ENCODE results near the gene TEP1.

- TF ChIP-seq, protein P1, sequence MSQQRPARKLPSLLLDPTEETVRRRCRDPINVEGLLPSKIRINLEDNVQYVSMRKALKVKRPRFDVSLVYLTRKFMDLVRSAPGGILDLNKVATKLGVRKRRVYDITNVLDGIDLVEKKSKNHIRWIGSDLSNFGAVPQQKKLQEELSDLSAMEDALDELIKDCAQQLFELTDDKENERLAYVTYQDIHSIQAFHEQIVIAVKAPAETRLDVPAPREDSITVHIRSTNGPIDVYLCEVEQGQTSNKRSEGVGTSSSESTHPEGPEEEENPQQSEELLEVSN (IDR thresholded peaks at IDR 0.05) = no peak
- no peak for TF ChIP-seq TCF12 (IDR thresholded peaks at IDR 0.05; ENCODE audit: low read depth, low read length)
- no peak for TF ChIP-seq JUND (IDR thresholded peaks at IDR 0.05; ENCODE audit: low read length)
- TF ChIP-seq CTCF (IDR thresholded peaks at IDR 0.05; ENCODE audit: control extremely low read depth in 1 of 3, insufficient read depth in 1 of 3, low read depth in 1 of 3, low read length in 3 of 3) = no peak
- TF ChIP-seq EZH2 (IDR thresholded peaks at IDR 0.05; ENCODE audit: low read depth, low read length, severe bottlenecking) = no peak
- no peak for TF ChIP-seq POLR2A (IDR thresholded peaks at IDR 0.05; ENCODE audit: control extremely low read depth in 1 of 2, low read depth in 2 of 2, low read length in 2 of 2)
- TF ChIP-seq POLR2AphosphoS5 (IDR thresholded peaks at IDR 0.05; ENCODE audit: low read depth, low read length) = no peak
- no peak for TF ChIP-seq EP300 (IDR thresholded peaks at IDR 0.05; ENCODE audit: borderline replicate concordance in 1 of 2, low read depth in 2 of 2, low read length in 2 of 2)
- no peak for TF ChIP-seq RAD21 (IDR thresholded peaks at IDR 0.05 in 1 of 2, conservative IDR thresholded peaks at IDR 0.05 in 1 of 2; ENCODE audit: low read depth in 2 of 2, low read length in 2 of 2)
- no peak for TF ChIP-seq GABPA (IDR thresholded peaks at IDR 0.05; ENCODE audit: borderline replicate concordance, insufficient read depth, low read length)
- TF ChIP-seq USF2 (IDR thresholded peaks at IDR 0.05; ENCODE audit: low read length) = no peak
- TF ChIP-seq JUN (IDR thresholded peaks at IDR 0.05; ENCODE audit: low read depth, low read length) = no peak
These were observed 25.1 kb downstream of the TEP1 start for GRCh38 chr14:20388159-20388558.
